Lower leg skin (tissue), 3 donors: ENCODE measurements around the gene ARAP3.

Source experiments
- POLR2A ChIP-seq, 2 donors: fragments of 450-650 bp; IDR thresholded peaks; one replicate each; pipeline ENCODE4 v1.6.1; 2016 to 2017; ENCODE audit warnings: antibody characterized with exemption in 2 of 2, mild to moderate bottlenecking in 1 of 2, moderate library complexity in 1 of 2
- TF ChIP-seq, protein P1 (sequence below), 3 donors: fragments of 450-650 bp; IDR thresholded peaks; one replicate each; pipeline ENCODE4 v1.5.1; 2016; ENCODE audit warnings: antibody characterized with exemption in 3 of 3, mild to moderate bottlenecking in 3 of 3, moderate library complexity in 2 of 3

DNA sequence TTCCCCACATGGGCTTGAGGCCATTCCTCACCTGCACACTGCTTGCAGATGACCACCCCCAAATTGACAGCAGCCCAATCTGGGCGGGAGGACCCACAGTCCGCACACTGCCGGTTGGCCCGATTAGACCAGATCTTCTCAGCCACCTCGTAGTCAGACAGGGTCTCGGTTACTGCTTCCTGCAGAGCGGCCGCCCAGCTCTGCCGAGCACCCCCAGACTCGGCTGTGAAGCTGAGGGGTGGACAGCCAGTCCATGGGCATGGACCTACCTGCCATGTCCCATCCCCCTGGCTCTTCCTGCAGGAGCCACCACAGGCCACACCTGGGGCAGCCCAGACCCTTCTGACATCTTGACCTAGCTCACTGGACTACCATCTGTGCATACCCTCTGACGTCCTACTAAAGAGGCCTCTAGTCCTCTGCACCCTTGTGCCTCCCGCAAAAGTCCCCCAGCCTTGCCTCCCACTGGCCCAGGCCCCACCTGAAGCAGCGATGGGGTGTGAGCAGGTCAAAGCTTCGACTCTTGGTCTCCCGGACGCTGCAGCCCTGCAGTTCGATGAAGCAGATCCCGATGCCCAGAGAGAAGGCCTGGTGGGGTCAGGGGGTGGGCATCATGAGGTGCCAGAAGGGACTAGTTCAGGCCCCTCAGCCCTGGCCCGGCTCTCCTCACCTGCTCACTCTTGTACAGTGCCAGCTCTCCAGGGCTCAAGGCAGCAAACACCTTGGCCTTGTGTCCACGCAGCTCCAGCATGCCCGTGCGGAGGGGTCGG lies 9.8 kb downstream of the ARAP3 start:
- TF ChIP-seq, protein P1, sequence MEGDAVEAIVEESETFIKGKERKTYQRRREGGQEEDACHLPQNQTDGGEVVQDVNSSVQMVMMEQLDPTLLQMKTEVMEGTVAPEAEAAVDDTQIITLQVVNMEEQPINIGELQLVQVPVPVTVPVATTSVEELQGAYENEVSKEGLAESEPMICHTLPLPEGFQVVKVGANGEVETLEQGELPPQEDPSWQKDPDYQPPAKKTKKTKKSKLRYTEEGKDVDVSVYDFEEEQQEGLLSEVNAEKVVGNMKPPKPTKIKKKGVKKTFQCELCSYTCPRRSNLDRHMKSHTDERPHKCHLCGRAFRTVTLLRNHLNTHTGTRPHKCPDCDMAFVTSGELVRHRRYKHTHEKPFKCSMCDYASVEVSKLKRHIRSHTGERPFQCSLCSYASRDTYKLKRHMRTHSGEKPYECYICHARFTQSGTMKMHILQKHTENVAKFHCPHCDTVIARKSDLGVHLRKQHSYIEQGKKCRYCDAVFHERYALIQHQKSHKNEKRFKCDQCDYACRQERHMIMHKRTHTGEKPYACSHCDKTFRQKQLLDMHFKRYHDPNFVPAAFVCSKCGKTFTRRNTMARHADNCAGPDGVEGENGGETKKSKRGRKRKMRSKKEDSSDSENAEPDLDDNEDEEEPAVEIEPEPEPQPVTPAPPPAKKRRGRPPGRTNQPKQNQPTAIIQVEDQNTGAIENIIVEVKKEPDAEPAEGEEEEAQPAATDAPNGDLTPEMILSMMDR (IDR thresholded peaks at IDR 0.05) = no peak
- TF ChIP-seq POLR2A (IDR thresholded peaks at IDR 0.05) = no peak
